ENCODE data around the gene TMCO1.
"Not testable (repeated sequence)": the region's sequence is repeated elsewhere in the genome, so short reads cannot be mapped to it uniquely, and the experiment has no call there.

TMCO1 gene

GRCh38 chr1:165747632-165748447 lies 20.8 kb downstream of the TMCO1 start:
- DNase-seq (ENCODE audit: low read depth): no peak

GRCh38 chr1:165744913-165745312 lies 23.8 kb downstream of the TMCO1 start:
- DNase-seq (ENCODE audit: low read depth): not testable (repeated sequence)

- DNase-seq (ENCODE audit: low read depth): no peak
Measured at GRCh38 chr1:165742194-165742593, 26.5 kb downstream of the TMCO1 start.

GRCh38 chr1:165738794-165739193 lies 29.9 kb downstream of the TMCO1 start:
- DNase-seq (ENCODE audit: low read depth): no peak

GRCh38 chr1:165737196-165737595 lies 31.5 kb downstream of the TMCO1 start:
- DNase-seq (ENCODE audit: low read depth): no peak

GRCh38 chr1:165734906-165735305 lies 33.8 kb downstream of the TMCO1 start:
- no peak for DNase-seq (ENCODE audit: low read depth)

- no peak for DNase-seq (ENCODE audit: low read depth)
Measured at GRCh38 chr1:165726841-165727240, 41.8 kb downstream of the TMCO1 start.

- no peak for DNase-seq (ENCODE audit: low read depth)
Measured at GRCh38 chr1:165726169-165726568, 42.5 kb downstream of the TMCO1 start.

- no peak for DNase-seq (ENCODE audit: low read depth)
Measured at GRCh38 chr1:165717918-165718515, 50.7 kb downstream of the TMCO1 start.

- not testable (repeated sequence) for DNase-seq (ENCODE audit: low read depth)
Measured at GRCh38 chr1:165716265-165717051, 52.2 kb downstream of the TMCO1 start.

GRCh38 chr1:165712764-165713163 lies 55.9 kb downstream of the TMCO1 start:
- DNase-seq (ENCODE audit: low read depth): no peak

GRCh38 chr1:165707984-165708706 lies 60.5 kb downstream of the TMCO1 start:
- no peak for DNase-seq (ENCODE audit: low read depth)

- DNase-seq (ENCODE audit: low read depth): no peak
Measured at GRCh38 chr1:165703648-165704047, 65.0 kb downstream of the TMCO1 start.

- not testable (repeated sequence) for DNase-seq (ENCODE audit: low read depth)
Measured at GRCh38 chr1:165701922-165702321, 66.7 kb downstream of the TMCO1 start.

GRCh38 chr1:165699577-165699976 lies 69.1 kb downstream of the TMCO1 start:
- DNase-seq (ENCODE audit: low read depth): no peak

GRCh38 chr1:165698761-165699052 lies 70.0 kb downstream of the TMCO1 start:
- no peak for DNase-seq (ENCODE audit: low read depth)

- DNase-seq (ENCODE audit: low read depth): peak; percentile 75
Measured at GRCh38 chr1:165697881-165698760, 70.5 kb downstream of the TMCO1 start, which contains the start of gene ALDH9A1. Gene ALDH9A1, minus strand, starts transcription at chr1:165698562. Its CDS starts 4 bp downstream, at chr1:165698558.

GRCh38 chr1:165697491-165697880 lies 71.2 kb downstream of the TMCO1 start:
- DNase-seq (ENCODE audit: low read depth): no peak

GRCh38 chr1:165696625-165697100 lies 72.0 kb downstream of the TMCO1 start:
- DNase-seq (ENCODE audit: low read depth): no peak

- DNase-seq (ENCODE audit: low read depth): no peak
Measured at GRCh38 chr1:165695031-165695430, 73.6 kb downstream of the TMCO1 start.

GRCh38 chr1:165688046-165688445 lies 80.6 kb downstream of the TMCO1 start:
- DNase-seq (ENCODE audit: low read depth): no peak
